ENCODE data around the gene FOXC1. TPM values are rescaled to one million over a fixed set of nuclear protein-coding genes. Genes with fewer than 3 reads are reported as not detected.

The FOXC1 gene
- total and polyA plus RNA-seq, 10 of the 15 experiments (the other 5 are each of a cell fraction or from before 2014, with no cell fraction given): 0.13 to 1.5 (median 0.48) TPM; not detected in 2

GRCh38 chr6:1599469-1599868 is 10.2 kb upstream of the FOXC1 start:
- FAIRE-seq (no peak), ATAC-seq (no peak), DNase-seq (ENCODE audit: low read depth, low spot score) (no peak)
- no TSS peak for BruUV-seq (replicated peaks)
- no peak overlapping the region for H3K4me2 ChIP-seq (ENCODE audit: control insufficient read depth, insufficient read depth)
- intact Hi-C loops (cut with micrococcal nuclease; ENCODE audit: unreplicated experiment) (loop anchor here (10.0 kb wide), 1 partner anchor 845 kb away; no protein-coding TSS in a partner anchor), in situ Hi-C loops (cut with MboI) (loop anchor here (10.0 to 25.0 kb wide), 2 partner anchors 1155 to 1338 kb away; partner anchors contain the start of gene MYLK4)
- no peak overlapping the region for H3K27ac ChIP-seq (ENCODE audit: control insufficient read depth, insufficient read depth)
- H3K4me3 ChIP-seq: no peak overlapping the region
- no peaks in the 10 kb centered on the region for H3K9me3 ChIP-seq (replicated peaks; ENCODE audit: control insufficient read depth, insufficient read depth, low read length)
- peaks cover 3 to 9% of the 10 kb centered on the region in 2 experiments for H3K27me3 ChIP-seq (replicated peaks in 1 of 2; ENCODE audit: control insufficient read depth in 2 of 2, insufficient read depth in 2 of 2, low read length in 1 of 2)
- H3K79me2 ChIP-seq (ENCODE audit: control insufficient read depth, insufficient read depth, low read length): no peaks in the 10 kb centered on the region
- ChIA-PET CTCF (interaction anchor here (0.9 kb wide), 1 partner anchor 505 kb away, joined by 4 read pairs; no protein-coding TSS in a partner anchor), RAD21 (ENCODE audit: unreplicated experiment) (interaction anchor here (1.1 to 1.2 kb wide), 2 partner anchors 505 to 592 kb away, joined by 3 to 4 read pairs; no protein-coding TSS in a partner anchor), SMC1A (ENCODE audit: uncharacterized antibody, unreplicated experiment) (no interaction called here), POLR2A (interaction anchor here (0.7 kb wide), 1 partner anchor 67 kb away, joined by 3 read pairs; no protein-coding TSS in a partner anchor)
- H3K9ac ChIP-seq (ENCODE audit: control insufficient read depth, insufficient read depth, low read length): no peak overlapping the region
- H3K4me1 ChIP-seq (ENCODE audit: control insufficient read depth, insufficient read depth, low read length): no peaks in the 10 kb centered on the region
- H4K20me1 ChIP-seq (ENCODE audit: control insufficient read depth, insufficient read depth): no peaks in the 10 kb centered on the region
- no peak for TF ChIP-seq PAX5 (IDR thresholded peaks at IDR 0.05; ENCODE audit: borderline replicate concordance, low read depth, low read length)
- no peak for TF ChIP-seq PML (IDR thresholded peaks at IDR 0.05; ENCODE audit: low read length)
- no peak for TF ChIP-seq POLR2AphosphoS5 (IDR thresholded peaks at IDR 0.05; ENCODE audit: low read length)
- no peak for TF ChIP-seq POLR2A (IDR thresholded peaks at IDR 0.05; ENCODE audit: low read depth, low read length)
- TF ChIP-seq FOXK2 (IDR thresholded peaks at IDR 0.05): no peak
- TF ChIP-seq CREM (IDR thresholded peaks at IDR 0.05; ENCODE audit: low read depth): no peak
- TF ChIP-seq EP300 (IDR thresholded peaks at IDR 0.05; ENCODE audit: borderline replicate concordance in 1 of 2, control insufficient read depth in 1 of 2, low read depth in 2 of 2, low read length in 2 of 2): no peak
- no peak for TF ChIP-seq SMC3 (IDR thresholded peaks at IDR 0.05; ENCODE audit: borderline replicate concordance, low read length)
- TF ChIP-seq MEF2B (IDR thresholded peaks at IDR 0.05; ENCODE audit: partially characterized antibody, poor library complexity, severe bottlenecking): no peak
- no peak for TF ChIP-seq SMAD1 (IDR thresholded peaks at IDR 0.05; ENCODE audit: low read depth, partially characterized antibody)
- no peak for TF ChIP-seq MEF2A (IDR thresholded peaks at IDR 0.05; ENCODE audit: insufficient read depth, low read depth, low read length)
- TF ChIP-seq CEBPB (IDR thresholded peaks at IDR 0.05; ENCODE audit: borderline replicate concordance in 1 of 2, low read depth in 2 of 2, low read length in 2 of 2): no peak
- TF ChIP-seq MYC (IDR thresholded peaks at IDR 0.05; ENCODE audit: insufficient read depth, insufficient read length, insufficient replicate concordance, low read length, severe bottlenecking): no peak
- TF ChIP-seq ZNF207 (IDR thresholded peaks at IDR 0.05; ENCODE audit: borderline replicate concordance): no peak
- TF ChIP-seq CREB1 (IDR thresholded peaks at IDR 0.05; ENCODE audit: low read depth): no peak
- TF ChIP-seq BCLAF1 (IDR thresholded peaks at IDR 0.05): no peak
- no peak for TF ChIP-seq KLF5 (IDR thresholded peaks at IDR 0.05; ENCODE audit: partially characterized antibody)
- no peak for TF ChIP-seq IKZF1 (conservative IDR thresholded peaks at IDR 0.05)
- TF ChIP-seq BHLHE40 (IDR thresholded peaks at IDR 0.05; ENCODE audit: borderline replicate concordance in 1 of 2, low read depth in 2 of 2, low read length in 1 of 2): no peak
- H2AFZ ChIP-seq (ENCODE audit: control insufficient read depth, low read depth, low read length): no peak overlapping the region
- 47% methylated on average over 10 of the region's 10 CpGs for WGBS (ENCODE audit: insufficient coverage, insufficient replicate concordance, low lambda C conversion rate, missing lambda C conversion rate)
- H3K36me3 ChIP-seq (ENCODE audit: control insufficient read depth in 2 of 2, insufficient read depth in 2 of 2, low read length in 1 of 2): no peaks in the 10 kb centered on the region

All from GM12878 (cell line).